Measurements from ENCODE around the gene C1QL1.

C1QL1 gene

DNA sequence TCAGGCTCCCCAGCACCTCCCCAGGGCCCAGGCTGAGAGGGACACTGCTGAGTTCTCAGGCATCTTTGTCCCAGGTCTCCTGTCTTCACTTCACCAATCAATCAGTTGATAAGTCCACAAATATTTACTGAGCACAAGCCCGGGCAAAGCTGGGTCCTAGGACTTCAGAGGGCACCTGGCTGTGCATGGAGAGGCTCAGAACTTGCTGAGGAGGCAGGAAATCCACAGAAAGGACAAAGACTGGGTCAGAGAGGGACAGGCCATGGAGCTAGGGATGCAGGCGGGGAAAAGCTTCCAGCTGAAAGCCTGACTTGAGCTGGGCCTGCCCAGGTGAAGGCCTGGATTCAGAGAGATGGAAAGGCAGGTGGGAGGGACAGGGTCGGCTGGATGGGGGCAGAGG is 33.2 kb upstream of the C1QL1 start:
- H3K36me3 ChIP-seq (ENCODE audit: control insufficient read depth, insufficient read depth, low read length): no peaks in the 10 kb centered on the region
- no peak overlapping the region for H3K9ac ChIP-seq (ENCODE audit: low read length)
- no peak overlapping the region for H3K4me3 ChIP-seq (ENCODE audit: low read length)
- no peaks in the 10 kb centered on the region for H3K9me3 ChIP-seq (ENCODE audit: control insufficient read depth, low read length)
- peaks cover 19% of the 10 kb centered on the region for H3K27me3 ChIP-seq (ENCODE audit: control insufficient read depth, insufficient read depth, low read length)
- no peaks in the 10 kb centered on the region for H3K4me1 ChIP-seq (ENCODE audit: control insufficient read depth, insufficient read depth, low read length)

DNA sequence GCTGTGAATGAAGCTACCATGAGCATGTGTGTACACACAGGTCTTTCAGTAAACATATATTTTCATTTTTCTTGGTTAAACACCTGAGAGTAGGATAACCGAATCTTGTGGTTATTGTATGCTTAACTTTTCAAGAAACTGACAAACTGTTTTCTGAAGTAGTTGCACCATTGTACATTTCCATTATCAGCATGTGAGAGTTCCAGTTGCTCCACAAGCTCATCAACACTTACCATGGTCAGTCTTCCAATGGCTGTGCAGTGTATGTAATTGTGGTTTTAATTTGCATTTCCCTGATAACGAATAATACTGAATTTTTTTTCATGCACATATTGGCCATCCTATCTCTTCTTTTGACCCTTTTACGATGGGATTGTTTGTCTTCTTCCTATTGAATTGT is 31.3 kb upstream of the C1QL1 start:
- H3K9me3 ChIP-seq (ENCODE audit: control insufficient read depth, low read length): no peaks in the 10 kb centered on the region
- no peaks in the 10 kb centered on the region for H3K4me1 ChIP-seq (ENCODE audit: control insufficient read depth, insufficient read depth, low read length)
- H3K4me3 ChIP-seq (ENCODE audit: low read length): no peak overlapping the region
- no peaks in the 10 kb centered on the region for H3K36me3 ChIP-seq (ENCODE audit: control insufficient read depth, insufficient read depth, low read length)
- peaks cover 24% of the 10 kb centered on the region for H3K27me3 ChIP-seq (ENCODE audit: control insufficient read depth, insufficient read depth, low read length)
- no peak overlapping the region for H3K9ac ChIP-seq (ENCODE audit: low read length)

DNA sequence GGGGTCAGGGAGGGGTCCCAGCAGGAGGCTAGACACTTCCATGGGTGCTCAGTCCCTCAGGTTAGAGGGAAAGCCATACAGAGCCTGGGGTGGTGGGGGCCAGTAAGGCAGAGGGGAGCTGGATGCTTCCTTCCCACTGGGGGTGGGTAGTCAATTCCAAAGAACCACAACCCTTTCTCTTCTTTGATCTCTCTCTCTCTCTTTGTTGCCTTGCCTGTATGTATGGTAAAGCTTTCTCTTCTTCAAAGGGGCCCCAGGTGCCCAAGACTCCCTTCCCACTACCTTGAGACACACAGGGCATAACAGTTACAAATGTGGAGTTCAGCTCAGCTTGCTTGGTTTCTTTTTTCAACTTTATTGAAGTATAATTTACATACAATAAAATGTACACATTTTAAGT is 30.5 kb upstream of the C1QL1 start:
- H3K4me1 ChIP-seq (ENCODE audit: control insufficient read depth, insufficient read depth, low read length): no peaks in the 10 kb centered on the region
- no peak overlapping the region for H3K9ac ChIP-seq (ENCODE audit: low read length)
- H3K36me3 ChIP-seq (ENCODE audit: control insufficient read depth, insufficient read depth, low read length): no peaks in the 10 kb centered on the region
- H3K27me3 ChIP-seq (ENCODE audit: control insufficient read depth, insufficient read depth, low read length): peaks cover 20% of the 10 kb centered on the region
- no peaks in the 10 kb centered on the region for H3K9me3 ChIP-seq (ENCODE audit: control insufficient read depth, low read length)
- no peak overlapping the region for H3K4me3 ChIP-seq (ENCODE audit: low read length)

DNA sequence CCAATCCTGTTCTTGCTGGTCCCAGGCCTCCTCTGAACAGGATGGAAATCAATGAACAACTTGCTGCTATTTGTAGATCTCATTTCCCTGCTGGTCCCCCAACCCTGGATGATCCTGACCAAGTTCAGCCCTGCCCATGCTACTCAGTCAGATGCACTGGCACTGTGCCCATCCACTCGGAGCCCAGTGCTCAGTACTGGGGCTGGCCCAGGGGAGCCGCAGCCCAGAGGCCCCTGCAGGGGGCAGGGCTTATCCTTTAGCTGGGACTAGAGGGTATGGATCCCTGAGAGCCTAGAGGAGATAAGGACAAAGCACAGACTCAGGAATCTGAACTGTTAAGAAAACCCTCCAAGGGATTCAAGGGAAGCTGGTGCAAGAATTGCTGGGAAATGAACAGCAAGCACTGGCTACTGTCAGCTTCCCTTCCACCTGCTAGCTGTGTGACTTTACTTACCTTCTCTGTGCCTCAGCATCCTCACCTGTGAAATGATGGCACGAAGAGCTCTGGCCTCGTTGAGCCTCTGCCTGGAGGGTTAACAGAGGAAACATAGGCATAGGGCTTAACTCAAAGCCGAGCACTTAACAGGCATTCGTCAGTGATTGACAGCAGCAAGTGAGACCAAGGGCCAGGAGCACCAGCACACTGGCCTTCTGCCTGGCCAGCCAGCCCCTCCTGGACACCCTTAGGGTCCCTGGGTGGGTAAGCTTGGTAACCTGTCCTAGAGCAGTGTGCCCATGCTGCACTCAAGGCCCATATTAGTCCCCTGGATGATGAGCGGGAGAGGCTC is 29.8 kb upstream of the C1QL1 start:
- no peaks in the 10 kb centered on the region for H3K9me3 ChIP-seq (ENCODE audit: control insufficient read depth, low read length)
- no peak overlapping the region for H3K4me3 ChIP-seq (ENCODE audit: low read length)
- no peaks in the 10 kb centered on the region for H3K36me3 ChIP-seq (ENCODE audit: control insufficient read depth, insufficient read depth, low read length)
- no peaks in the 10 kb centered on the region for H3K4me1 ChIP-seq (ENCODE audit: control insufficient read depth, insufficient read depth, low read length)
- peaks cover 20% of the 10 kb centered on the region for H3K27me3 ChIP-seq (ENCODE audit: control insufficient read depth, insufficient read depth, low read length)
- no peak overlapping the region for H3K9ac ChIP-seq (ENCODE audit: low read length)

DNA sequence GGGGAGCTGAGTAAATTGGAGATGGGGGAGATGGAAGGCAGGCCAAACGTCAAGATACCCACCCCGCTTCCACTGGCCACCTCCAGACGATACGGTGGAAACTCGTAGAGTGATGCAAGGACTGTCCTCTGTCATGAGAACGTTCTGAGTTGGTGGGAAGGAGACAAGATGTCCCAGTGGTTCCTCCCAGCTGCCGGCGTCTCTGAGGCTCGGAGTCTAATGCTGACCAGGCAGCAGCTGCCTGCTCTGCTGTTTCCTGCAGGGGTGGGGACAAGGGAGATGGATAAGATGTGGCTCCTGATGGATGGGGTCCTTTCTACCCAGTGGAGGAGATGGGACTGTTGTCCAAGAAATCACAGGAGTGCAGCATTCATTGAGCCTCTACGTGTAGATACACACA is 28.2 kb upstream of the C1QL1 start:
- H3K36me3 ChIP-seq (ENCODE audit: control insufficient read depth, insufficient read depth, low read length): no peaks in the 10 kb centered on the region
- H3K9ac ChIP-seq (ENCODE audit: low read length): no peak overlapping the region
- H3K9me3 ChIP-seq (ENCODE audit: control insufficient read depth, low read length): no peaks in the 10 kb centered on the region
- no peak overlapping the region for H3K4me3 ChIP-seq (ENCODE audit: low read length)
- H3K4me1 ChIP-seq (ENCODE audit: control insufficient read depth, insufficient read depth, low read length): no peaks in the 10 kb centered on the region
- peaks cover 20% of the 10 kb centered on the region for H3K27me3 ChIP-seq (ENCODE audit: control insufficient read depth, insufficient read depth, low read length)

DNA sequence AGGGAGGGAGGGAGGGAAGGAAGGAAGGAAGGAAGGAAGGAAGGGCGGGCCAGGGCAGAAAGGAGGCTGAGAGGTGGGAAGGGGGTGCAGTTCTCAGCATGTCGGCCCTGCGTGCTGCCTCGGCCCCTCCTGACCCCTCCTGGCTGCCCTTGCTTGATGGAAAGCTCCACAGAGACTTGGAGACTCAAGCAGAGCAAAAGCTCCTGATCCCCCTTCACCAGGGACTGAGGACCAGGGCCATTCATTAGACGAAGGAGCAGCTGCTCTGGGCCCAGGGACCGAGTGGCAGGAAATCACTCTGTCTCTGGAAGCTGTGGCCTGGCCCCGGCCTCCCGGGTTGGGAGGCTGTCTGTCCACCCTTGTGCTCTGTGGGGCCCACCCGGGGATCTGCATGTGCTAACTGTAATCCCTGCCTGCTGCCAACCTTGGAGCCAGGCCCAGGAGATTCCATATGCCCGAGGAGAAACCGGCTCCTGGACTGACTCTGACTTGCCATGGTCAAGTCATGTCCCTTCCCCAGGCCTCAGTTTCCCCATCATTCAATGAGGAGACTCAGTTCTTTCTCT is 27.4 kb upstream of the C1QL1 start:
- Histone ChIP-seq H3K9me3 (ENCODE audit: control insufficient read depth, low read length) (no peaks in the 10 kb centered on the region), H3K4me1 (ENCODE audit: control insufficient read depth, insufficient read depth, low read length) (no peaks in the 10 kb centered on the region), H3K36me3 (ENCODE audit: control insufficient read depth, insufficient read depth, low read length) (no peaks in the 10 kb centered on the region), H3K4me3 (ENCODE audit: low read length) (no peak overlapping the region), H3K27me3 (ENCODE audit: control insufficient read depth, insufficient read depth, low read length) (peaks cover 20% of the 10 kb centered on the region), H3K9ac (ENCODE audit: low read length) (no peak overlapping the region)

DNA sequence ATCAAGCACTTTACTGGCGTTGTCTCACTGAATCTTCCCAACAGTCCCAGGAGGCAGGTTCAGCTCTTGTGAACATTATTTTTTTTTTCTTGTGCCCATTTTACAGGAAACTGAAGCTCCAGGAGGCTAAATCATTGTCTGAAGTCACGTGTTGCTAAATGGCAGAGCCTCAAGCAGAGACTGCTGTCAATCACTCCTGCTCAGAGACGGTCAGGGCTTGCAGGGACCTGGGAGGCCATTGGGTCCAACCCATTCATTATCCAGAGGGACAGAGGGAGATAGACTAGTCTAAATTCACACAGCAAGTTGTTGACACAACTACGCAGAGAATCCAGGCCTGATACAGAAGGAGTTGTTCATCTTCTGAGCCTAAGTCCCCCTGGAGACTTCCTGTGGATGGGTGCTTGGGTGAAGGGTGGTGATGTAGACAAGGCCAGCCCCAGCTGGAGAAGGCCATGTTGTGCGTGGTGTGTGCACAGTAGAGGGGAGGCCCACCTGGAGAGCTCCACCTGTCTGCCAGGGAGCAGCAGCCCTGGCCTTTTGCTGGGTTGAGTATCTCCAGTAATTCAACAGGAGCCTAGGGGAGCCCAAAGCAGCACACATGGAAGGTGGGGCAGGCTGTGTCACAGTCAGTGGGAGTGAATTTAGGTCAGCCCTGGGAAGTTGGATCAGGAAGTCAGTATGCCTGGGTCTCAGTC is 24.3 kb upstream of the C1QL1 start:
- no peaks in the 10 kb centered on the region for H3K36me3 ChIP-seq (ENCODE audit: control insufficient read depth, insufficient read depth, low read length)
- no peaks in the 10 kb centered on the region for H3K4me1 ChIP-seq (ENCODE audit: control insufficient read depth, insufficient read depth, low read length)
- no peaks in the 10 kb centered on the region for H3K9me3 ChIP-seq (ENCODE audit: control insufficient read depth, low read length)
- peaks cover 39% of the 10 kb centered on the region for H3K27me3 ChIP-seq (ENCODE audit: control insufficient read depth, insufficient read depth, low read length)
- no peak overlapping the region for H3K4me3 ChIP-seq (ENCODE audit: low read length)
- no peak overlapping the region for H3K9ac ChIP-seq (ENCODE audit: low read length)

DNA sequence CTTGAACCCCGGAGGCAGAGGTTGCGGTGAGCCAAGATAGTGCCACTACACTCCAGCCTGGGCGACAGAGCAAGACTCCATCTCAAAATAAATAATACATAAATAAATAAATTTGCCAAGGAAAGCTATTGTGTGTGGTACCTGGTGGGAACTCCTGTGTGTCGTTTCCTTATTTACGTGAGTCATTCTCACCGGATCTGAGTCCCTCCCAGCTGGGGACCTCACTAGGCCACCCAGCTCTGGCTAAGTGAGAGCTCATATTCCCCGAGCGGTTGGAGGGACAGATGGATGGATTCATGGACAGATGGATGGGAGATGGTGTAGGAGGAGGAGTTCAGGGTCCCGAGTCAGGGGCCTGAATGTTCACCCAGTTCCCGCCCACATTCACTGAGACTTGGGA is 22.9 kb upstream of the C1QL1 start:
- H3K27me3 ChIP-seq (ENCODE audit: control insufficient read depth, insufficient read depth, low read length): peaks cover 40% of the 10 kb centered on the region

DNA sequence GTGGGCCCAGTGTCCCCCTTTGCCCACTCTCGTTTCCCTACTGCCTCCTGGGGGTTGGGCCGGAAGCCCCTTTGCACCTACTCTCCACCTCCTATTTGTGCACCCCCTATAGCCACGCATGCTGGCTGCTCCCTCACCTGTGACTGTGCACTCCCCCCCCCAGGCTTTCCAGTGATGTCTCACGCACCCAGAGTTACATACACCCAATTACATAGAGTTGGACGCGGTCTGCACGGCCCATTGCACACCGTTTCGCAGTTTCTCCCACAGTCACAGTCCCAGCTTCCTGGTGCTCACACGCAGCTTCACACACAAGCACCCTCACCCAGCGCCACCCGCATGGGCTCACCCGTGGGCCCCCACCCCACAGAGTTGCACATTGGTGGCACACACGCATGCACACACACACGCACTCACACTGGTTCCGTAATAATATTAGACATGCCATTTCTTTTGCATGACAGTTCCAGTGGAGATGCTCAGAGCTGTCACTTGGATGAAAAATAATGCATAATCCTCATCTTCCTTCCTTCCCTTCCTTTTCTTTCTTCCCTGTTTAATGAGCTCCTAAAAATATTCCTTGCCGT is 21.5 kb upstream of the C1QL1 start:
- H3K36me3 ChIP-seq (ENCODE audit: control insufficient read depth, insufficient read depth, low read length): no peaks in the 10 kb centered on the region
- H3K27me3 ChIP-seq (ENCODE audit: control insufficient read depth, insufficient read depth, low read length): peaks cover 40% of the 10 kb centered on the region
- H3K9ac ChIP-seq (ENCODE audit: low read length): no peak overlapping the region
- H3K4me1 ChIP-seq (ENCODE audit: control insufficient read depth, insufficient read depth, low read length): no peaks in the 10 kb centered on the region
- H3K4me3 ChIP-seq (ENCODE audit: low read length): no peak overlapping the region
- no peaks in the 10 kb centered on the region for H3K9me3 ChIP-seq (ENCODE audit: control insufficient read depth, low read length)

More for the DNA sequence above, 22.9 kb upstream of the C1QL1 start:
- H3K36me3 ChIP-seq (ENCODE audit: control insufficient read depth, insufficient read depth, low read length): no peaks in the 10 kb centered on the region
- H3K9me3 ChIP-seq (ENCODE audit: control insufficient read depth, low read length): no peaks in the 10 kb centered on the region
- no peaks in the 10 kb centered on the region for H3K4me1 ChIP-seq (ENCODE audit: control insufficient read depth, insufficient read depth, low read length)
- H3K9ac ChIP-seq (ENCODE audit: low read length): no peak overlapping the region
- H3K4me3 ChIP-seq (ENCODE audit: low read length): no peak overlapping the region

DNA sequence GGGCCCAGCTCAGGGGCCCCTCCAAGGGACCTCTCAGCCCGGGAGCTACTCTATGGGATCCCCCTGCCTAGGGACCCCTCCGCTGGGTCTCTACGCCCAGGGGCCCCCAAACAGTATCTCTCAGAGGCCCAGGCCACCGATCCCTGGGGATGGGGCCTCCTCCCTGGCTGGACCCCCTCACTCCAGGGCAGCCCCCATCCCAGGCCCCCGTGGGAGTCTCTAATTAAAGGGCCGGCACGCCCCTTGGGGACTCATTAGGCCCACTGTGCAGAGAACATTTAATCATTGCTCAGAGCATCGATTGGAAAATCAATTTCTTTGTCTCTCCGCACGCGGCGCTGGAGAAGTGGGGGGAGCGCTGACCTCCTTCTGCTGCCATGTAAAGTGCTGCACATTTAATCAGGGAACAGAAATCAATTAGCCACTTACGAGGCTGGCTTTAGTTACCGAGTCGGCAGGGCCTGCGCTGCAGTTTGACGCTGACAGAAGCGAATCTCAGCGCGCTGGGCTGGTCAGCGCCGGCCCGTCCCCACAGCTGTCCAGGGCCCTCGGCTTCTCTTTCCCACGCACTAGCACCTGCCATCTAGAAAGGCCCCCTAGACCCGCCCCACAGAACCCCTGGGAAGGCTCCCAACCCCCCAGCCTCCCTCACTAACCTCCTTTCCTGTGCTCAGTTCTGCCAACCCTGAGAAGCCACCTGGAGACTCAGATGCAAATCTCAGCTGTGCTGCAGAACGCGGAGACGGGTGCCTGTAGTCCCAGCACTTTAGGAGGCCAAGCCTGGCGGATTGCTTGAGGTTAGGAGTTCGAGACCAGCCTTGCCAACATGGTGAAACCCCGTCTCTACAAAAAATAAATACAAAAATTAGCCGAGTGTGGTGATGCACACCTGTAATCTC is 20.2 kb upstream of the C1QL1 start:
- no peaks in the 10 kb centered on the region for H3K36me3 ChIP-seq (ENCODE audit: control insufficient read depth, insufficient read depth, low read length)
- H3K4me3 ChIP-seq (ENCODE audit: low read length): no peak overlapping the region
- peaks cover 40% of the 10 kb centered on the region for H3K27me3 ChIP-seq (ENCODE audit: control insufficient read depth, insufficient read depth, low read length)
- no peak overlapping the region for H3K9ac ChIP-seq (ENCODE audit: low read length)
- H3K4me1 ChIP-seq (ENCODE audit: control insufficient read depth, insufficient read depth, low read length): no peaks in the 10 kb centered on the region
- no peaks in the 10 kb centered on the region for H3K9me3 ChIP-seq (ENCODE audit: control insufficient read depth, low read length)

DNA sequence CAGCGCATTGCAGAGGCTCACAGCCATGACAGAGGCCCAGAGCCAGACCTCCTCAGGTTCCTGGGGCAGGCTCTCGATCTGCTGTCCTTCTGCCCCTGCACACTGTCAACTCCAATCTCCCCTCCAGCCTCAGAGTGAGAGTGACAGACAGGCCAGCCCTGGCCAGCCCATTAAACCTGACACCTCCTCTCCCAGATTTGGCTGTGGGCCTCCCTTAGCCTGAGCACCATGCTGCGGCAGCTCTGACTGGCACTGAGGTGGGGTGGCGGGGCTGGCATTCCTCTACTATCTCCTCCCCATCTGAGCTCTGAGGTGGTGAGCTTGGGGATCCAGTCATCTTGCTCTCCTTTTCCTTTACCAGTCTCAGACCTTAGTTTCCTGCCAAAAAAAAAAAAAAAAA is 15.5 kb upstream of the C1QL1 start:
- Histone ChIP-seq H3K4me1 (ENCODE audit: control insufficient read depth, insufficient read depth, low read length) (peaks cover 37% of the 10 kb centered on the region), H3K9me3 (ENCODE audit: control insufficient read depth, low read length) (no peaks in the 10 kb centered on the region), H3K36me3 (ENCODE audit: control insufficient read depth, insufficient read depth, low read length) (no peaks in the 10 kb centered on the region), H3K27me3 (ENCODE audit: control insufficient read depth, insufficient read depth, low read length) (peaks cover 29% of the 10 kb centered on the region), H3K9ac (ENCODE audit: low read length) (no peak overlapping the region), H3K4me3 (ENCODE audit: low read length) (no peak overlapping the region)
